GM06990 (cell line): ENCODE data around the gene FUT4.

Source experiments
- DNase-seq: peaks from one replicate; pipeline ENCODE4 v3.0.0-alpha.2; 2011; ENCODE audit not compliant: insufficient read length; ENCODE audit errors: extremely low read depth
- H3K27me3 ChIP-seq: replicated peaks from 2 replicates; pipeline ENCODE4 v1.6.0; 2011; ENCODE audit warnings: low read length; ENCODE audit not compliant: control insufficient read depth, insufficient read depth
- H3K36me3 ChIP-seq: 2 replicates; pipeline ENCODE4 v1.5.1; 2011; ENCODE audit warnings: low read length; ENCODE audit not compliant: control insufficient read depth, insufficient read depth
- H3K4me3 ChIP-seq: replicated peaks from 2 replicates; pipeline ENCODE4 v1.5.1; 2011; ENCODE audit warnings: low read depth, mild to moderate bottlenecking, control low read depth, low read length
- CTCF ChIP-seq: IDR thresholded peaks from 2 replicates; pipeline ENCODE4 v1.5.1; 2011; ENCODE audit warnings: low read length, control low read depth, mild to moderate bottlenecking, inconsistent platforms; ENCODE audit not compliant: insufficient read depth, poor library complexity, severe bottlenecking

The FUT4 gene

GRCh38 chr11:94557421-94557820 is 13.7 kb downstream of the FUT4 start:
- no peaks in the 10 kb centered on the region for H3K27me3 ChIP-seq
- H3K4me3 ChIP-seq, result no peak overlapping the region
- no peak for TF ChIP-seq CTCF
- DNase-seq, result no peak
- H3K36me3 ChIP-seq, result no peaks in the 10 kb centered on the region

- no peaks in the 10 kb centered on the region for H3K36me3 ChIP-seq
- TF ChIP-seq CTCF, result no peak
- no peak overlapping the region for H3K4me3 ChIP-seq
- no peaks in the 10 kb centered on the region for H3K27me3 ChIP-seq
- DNase-seq, result no peak
Measured at GRCh38 chr11:94557992-94558391, 14.3 kb downstream of the FUT4 start.

GRCh38 chr11:94558468-94558867 is 14.7 kb downstream of the FUT4 start:
- H3K27me3 ChIP-seq, result no peaks in the 10 kb centered on the region
- H3K36me3 ChIP-seq, result no peaks in the 10 kb centered on the region
- DNase-seq, result no peak
- no peak for TF ChIP-seq CTCF
- H3K4me3 ChIP-seq, result no peak overlapping the region

GRCh38 chr11:94558932-94559331 is 15.2 kb downstream of the FUT4 start:
- no peaks in the 10 kb centered on the region for H3K27me3 ChIP-seq
- DNase-seq, result no peak

GRCh38 chr11:94559361-94559760 is 15.6 kb downstream of the FUT4 start:
- TF ChIP-seq CTCF, result no peak

More at GRCh38 chr11:94558932-94559331, 15.2 kb downstream of the FUT4 start:
- TF ChIP-seq CTCF, result no peak
- Histone ChIP-seq H3K36me3 (no peaks in the 10 kb centered on the region), H3K4me3 (no peak overlapping the region)

GRCh38 chr11:94560834-94561233 is 17.1 kb downstream of the FUT4 start:
- Histone ChIP-seq H3K36me3 (no peaks in the 10 kb centered on the region), H3K4me3 (no peak overlapping the region), H3K27me3 (no peaks in the 10 kb centered on the region)
- TF ChIP-seq CTCF, result no peak
- DNase-seq, result no peak

More at GRCh38 chr11:94559361-94559760, 15.6 kb downstream of the FUT4 start:
- H3K36me3 ChIP-seq, result no peaks in the 10 kb centered on the region
- DNase-seq, result no peak
- H3K4me3 ChIP-seq, result no peak overlapping the region
- H3K27me3 ChIP-seq, result no peaks in the 10 kb centered on the region
